ENCODE data around the gene LRRC26.

GRCh38 chr9:137178939-137179630, 9.2 kb upstream of the LRRC26 start:
- TF ChIP-seq CTCF (conservative IDR thresholded peaks at IDR 0.05; ENCODE audit: low read depth, low read length) = no peak
- no peak for TF ChIP-seq EZH2 (IDR thresholded peaks at IDR 0.05; ENCODE audit: borderline replicate concordance, low read depth, low read length, poor library complexity, severe bottlenecking)

All from A673 (cell line).